HG03025 (cell line): ENCODE data around the gene OMP.
A peak's percentile ranks its signal among the peaks of the same experiment; 100 is the strongest.
"Not testable (repeated sequence)": the region's sequence is repeated elsewhere in the genome, so short reads cannot be mapped to it uniquely, and the experiment has no call there.

ENCODE experiments used
- ATAC-seq: cut with Tn5 transposase; IDR thresholded peaks from one replicate; pipeline ENCODE4 v1.9.1; 2021; ENCODE audit warnings: mild to moderate bottlenecking, moderate library complexity; ENCODE audit not compliant: unreplicated experiment, low FRiP score

Gene OMP, protein sequence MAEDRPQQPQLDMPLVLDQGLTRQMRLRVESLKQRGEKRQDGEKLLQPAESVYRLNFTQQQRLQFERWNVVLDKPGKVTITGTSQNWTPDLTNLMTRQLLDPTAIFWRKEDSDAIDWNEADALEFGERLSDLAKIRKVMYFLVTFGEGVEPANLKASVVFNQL

DNA sequence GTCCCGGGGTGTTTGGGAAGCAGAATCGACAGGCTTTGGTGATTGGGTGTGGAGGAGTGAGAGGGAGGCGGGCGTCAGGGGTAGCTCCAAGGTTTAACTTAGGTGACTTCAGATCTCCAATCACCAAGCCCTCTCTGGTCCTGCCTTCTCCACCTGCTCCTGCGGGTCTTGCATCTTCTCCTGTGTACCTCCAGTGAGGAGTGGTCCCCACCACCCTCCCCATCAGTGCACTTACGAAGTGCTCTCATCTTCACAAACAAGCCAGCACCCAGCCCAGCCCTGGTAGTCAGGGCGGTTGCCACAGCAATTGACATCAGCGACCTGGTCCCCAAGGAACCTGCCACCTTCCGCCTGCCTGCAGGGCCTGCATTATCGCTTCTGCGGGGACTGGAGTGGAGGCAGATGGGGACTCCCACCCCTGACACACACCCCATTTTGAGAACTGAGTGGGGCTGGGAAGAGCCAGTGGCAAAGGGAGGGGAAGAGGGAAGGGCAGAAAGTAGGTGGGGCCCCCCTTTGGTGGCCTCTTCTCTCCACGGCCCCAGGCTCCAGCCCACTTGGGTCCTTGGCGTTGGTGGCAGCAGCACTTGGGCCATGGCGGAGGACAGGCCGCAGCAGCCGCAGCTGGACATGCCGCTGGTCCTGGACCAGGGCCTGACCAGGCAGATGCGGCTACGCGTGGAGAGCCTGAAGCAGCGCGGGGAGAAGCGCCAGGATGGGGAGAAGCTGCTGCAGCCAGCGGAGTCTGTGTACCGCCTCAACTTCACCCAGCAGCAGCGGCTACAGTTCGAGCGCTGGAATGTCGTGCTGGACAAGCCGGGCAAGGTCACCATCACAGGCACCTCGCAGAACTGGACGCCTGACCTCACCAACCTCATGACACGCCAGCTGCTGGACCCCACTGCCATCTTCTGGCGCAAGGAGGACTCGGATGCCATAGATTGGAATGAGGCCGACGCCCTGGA is at the start of gene OMP:
TSS of gene OMP (plus strand) at position 595 of the 965 bp plus-strand sequence. CDS start at position 595, 0 bp downstream.
- ATAC-seq: no peak

DNA sequence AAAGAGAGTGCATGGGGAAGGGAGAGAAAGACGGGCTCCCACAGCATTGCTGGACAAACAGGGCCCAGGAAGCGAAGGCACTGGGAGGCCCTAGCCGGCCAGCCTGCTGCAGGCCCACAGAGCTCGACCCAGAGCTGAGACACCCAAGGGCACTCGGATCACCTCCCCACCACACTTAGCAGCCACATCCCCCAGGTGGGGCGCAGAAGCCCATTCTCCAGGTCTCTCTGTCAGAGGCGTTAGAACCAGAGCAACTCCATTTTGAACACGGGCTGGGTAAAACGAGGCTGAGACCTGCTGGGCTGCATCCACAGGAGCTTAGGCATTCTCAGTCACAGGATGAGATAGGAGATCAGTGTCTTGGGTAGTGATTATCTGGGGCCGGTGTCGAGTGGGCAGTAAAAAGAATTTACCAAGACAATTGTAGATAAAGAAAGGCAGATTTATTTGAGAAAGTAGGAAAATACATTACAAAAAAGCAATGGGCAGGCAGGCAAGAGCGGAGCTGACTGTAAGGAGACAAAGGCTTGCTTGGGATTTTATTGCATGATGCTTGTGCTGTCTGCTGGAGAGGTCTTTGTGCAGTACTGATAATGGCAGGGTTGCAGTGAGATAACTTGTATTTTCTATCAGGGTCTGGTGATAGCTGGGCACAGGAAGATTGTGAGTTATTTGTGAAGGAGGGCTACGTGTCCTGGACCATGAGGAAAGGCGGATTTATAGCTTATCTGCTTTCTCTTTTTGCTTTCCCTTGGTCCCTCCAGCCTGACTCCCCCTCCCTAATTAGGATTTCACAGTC is 49.2 kb upstream of the OMP start:
- ATAC-seq: no peak

DNA sequence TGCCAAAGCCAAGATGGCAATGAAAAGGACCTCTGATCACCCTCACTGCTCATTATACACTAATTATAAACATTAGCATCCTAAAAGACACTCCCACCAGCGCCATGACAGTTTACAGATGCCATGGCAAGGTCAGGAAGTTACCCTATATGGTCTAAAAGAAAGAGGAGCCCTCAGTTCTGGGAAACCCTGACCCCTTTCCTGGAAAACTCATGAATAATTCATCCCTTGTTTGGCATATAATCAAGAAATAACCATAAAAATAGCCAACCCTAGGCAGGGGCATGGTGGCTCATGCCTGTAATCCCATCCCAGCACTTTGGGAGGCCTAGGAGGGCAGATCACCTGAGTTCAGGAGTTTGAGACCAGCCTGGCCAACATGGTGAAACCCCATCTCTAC is 48.6 kb upstream of the OMP start:
- no peak for ATAC-seq

DNA sequence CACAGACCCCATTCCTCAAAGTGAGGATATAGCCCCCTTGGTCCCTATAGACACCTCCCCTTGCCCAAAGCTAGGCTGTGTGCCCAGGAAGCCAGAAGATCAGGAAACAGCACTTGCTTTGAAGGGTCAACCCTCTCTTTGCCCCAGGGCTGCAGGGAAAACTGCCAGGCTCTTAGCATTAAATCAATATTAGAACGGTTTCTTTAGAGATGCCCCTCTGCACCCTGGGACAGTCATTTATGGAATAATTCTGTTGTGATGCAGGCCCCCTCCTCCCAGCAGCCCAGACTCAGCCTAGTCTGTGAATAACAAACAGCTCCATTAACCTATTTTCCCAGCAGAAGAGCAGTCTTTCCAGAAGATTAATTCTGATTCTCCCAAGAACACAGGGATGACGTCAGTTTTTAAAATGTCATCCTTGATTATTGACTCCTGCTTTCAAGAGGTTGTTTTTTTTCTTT is 47.5 kb upstream of the OMP start:
- no peak for ATAC-seq

DNA sequence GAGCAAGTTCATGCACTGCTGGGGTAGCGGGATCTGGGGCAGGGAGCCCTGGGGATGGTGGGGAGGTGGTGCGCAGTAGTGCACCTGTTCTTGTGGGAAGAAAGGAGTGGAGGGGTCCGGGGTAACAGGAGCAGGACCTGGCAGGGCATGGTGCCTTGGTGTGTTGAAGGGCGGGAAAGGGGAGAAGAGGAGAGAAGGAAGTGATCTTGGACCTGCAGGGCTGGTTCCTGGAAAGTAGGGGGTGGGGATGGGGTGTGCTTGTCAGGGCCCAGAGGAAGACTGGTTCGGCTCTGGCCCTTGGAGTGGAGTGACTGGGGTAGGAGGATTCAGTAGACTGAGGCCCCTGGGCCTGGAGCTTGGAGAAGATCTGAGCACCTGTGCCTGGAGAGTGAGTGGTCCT is 46.7 kb upstream of the OMP start:
- no peak for ATAC-seq

DNA sequence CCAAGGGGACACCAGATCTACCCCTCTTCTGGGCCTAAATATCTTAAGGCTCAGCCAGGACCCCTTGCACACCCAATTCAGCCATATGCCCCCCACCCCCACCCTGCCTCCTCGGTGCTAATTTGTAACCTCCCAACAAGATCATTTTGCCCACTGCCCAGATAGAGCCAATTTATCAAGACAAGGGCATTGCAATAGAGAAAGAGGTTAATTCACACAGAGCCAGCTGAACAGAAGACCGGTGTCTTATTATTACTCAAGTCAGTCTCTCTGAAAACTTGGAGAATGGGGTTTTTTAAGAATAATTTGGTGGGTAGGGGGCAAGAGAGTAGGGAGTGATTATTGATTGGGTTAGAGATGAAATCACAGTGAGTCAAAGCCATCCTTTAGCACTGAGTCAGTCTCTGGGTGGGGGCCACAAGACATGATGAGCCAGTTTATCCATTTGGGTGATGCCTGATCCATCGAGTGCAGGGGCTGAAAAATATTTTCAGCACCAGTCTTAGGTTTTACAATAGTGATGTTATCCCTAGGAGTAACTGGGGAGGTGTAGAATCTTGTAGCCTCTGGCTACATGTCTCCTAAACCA is 45.7 kb upstream of the OMP start:
- ATAC-seq: no peak

DNA sequence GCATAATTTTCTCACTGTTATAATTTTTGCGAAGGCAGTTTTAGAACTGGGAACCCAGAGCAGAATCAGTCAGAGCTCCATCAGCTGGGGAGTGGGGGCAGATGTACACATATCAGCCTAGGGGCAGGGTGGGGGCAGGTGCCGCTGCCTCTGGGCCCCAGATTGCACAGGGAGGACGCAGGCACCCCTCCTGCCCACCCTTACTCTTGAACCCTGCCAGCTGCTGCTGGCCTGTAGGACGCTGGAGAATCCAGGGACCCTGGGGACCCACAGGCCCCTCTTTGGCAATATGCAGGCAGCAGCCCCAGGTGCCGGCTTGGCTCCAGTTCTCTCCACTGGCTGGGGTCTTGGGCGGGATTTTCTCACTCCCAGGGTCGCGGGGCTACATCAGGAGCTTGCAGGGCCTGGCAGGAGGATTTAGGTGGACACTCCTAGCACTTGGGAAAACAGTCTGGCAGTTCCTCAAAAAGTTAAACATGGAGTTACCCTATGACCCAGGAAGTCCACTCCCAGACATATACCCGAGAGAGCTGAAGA is 44.6 kb upstream of the OMP start:
- no peak for ATAC-seq

DNA sequence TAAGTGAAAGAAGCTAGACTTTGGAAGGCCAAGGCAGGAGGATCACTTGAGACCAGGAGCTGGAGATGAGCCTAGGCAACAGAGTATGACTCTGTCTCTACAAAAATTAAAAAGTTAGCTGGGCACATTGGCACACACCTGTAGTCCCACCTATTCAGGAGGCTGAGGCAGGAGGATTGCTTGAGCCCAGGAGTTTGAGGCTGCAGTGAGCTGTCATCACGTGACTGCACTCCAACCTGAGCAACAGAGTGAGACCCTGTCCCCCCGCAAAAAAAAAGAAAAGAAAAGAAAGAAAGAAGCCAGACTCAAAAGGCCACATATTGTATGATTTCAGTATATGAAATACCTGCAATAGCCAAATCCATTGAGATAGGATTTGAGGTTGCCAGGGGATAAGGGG is 43.7 kb upstream of the OMP start:
- no peak for ATAC-seq

DNA sequence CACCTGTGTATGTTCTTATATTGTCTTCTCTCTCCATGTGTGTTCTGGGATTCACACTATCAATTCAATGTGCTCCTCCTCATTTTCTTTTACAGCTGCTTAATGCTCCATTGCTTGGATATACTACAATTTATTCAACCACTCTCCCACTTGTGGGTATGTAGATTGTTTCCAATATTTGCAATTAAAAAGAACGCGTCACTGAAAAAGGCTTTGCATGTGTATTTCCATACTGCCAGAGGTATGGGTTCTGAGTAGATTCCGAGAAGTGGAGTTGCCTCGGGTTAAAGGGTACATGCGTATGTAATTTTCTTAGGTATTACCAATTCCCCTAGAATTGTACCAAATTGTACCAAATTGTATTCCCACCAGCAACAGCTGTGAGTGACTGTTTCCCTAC is 42.8 kb upstream of the OMP start:
- no peak for ATAC-seq

DNA sequence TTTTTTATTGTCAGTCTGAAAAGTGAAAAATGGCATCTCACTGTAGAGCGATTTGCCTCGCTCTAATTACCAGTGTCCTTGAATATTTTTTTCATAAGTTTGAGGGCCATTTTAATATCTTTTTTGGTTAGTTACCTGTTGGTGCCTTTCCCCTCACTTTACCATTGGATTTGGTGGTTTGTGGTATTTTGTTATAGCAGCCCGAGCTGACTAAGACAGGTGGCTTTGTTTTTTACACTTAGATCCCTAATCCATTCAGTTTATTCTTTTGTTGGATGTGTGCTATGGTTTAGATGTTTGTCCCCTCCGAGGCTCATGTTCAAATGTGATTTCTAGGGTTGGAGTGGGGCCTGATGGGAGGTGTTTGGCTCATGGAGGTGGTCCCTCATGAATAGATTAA is 42.4 kb upstream of the OMP start:
- ATAC-seq: no peak

DNA sequence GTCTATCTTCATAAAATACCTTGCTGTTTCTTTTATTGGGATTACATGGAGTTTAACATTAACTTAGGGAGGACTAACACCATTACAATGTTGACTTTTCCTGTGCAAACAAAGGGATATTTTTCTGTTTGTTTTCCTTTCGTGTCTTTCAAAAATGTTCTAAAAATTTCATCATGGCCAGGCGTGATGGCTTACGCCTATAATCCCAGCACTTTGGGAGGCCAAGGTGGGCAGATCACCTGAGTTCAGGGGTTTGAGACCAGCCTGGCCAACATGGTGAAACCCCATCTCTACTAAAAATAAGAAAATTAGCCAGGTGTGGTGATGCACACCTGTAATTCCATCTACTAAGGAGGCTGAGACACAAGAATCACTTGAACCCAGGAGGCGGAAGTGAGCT is 41.4 kb upstream of the OMP start:
- not testable (repeated sequence) for ATAC-seq

DNA sequence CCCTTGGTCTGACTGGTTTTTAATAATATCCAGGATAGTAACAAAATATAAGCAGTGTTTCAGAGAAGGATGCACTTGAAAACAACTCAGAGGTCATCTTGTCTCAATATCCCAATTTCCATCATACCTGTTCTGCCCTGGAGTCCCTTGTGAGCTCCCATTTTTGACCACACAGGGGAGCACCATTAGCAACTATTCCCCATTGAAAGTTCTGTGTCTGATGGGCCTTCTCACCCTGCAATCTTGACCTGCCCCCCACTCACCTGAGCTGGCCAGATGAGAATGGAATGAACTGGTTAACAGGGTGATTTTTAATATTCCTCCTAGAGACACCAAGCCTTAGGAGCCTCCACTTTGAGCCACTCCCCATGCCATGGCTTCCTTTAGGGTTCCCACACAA is 39.7 kb upstream of the OMP start:
- no peak for ATAC-seq

DNA sequence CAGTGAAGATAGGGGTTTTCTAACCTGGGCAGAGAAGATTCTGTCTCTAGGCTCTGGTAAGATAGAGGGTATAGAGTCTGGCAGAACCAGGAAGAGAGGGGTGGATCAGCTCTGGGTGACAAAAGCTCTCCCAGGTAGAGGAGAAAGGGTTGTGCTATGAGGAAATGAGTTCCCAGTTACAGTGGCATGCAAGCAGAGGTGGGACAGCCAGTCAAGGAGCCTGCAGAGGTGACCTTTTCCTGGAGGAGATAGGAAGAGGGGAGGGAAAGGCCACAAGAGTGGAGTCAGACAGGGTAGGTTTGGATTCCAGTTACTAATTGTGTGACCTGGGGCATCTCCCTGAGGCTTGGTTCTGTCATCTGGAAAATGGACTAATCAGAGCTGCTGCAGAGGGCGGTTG is 39.2 kb upstream of the OMP start:
- ATAC-seq: no peak

DNA sequence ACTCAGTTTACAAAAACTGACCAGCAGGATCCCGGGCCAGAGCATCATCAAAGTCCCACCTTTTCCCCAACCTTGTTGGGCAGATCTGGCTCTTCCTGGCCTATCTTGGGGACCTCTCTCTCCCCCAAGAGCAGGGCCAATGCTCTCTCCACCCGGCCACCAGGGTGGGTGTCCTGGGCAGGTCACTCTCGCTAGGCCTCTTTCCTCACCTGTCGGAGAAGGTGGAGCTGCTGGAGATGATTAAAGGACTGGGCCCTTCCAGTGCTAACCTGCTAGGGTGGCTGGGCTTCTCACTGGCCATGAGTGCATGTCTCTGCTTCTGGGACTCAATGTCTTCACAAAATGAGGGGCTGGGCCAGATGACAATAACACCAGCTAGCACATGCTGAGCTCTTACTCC is 38.8 kb upstream of the OMP start:
- no peak for ATAC-seq

DNA sequence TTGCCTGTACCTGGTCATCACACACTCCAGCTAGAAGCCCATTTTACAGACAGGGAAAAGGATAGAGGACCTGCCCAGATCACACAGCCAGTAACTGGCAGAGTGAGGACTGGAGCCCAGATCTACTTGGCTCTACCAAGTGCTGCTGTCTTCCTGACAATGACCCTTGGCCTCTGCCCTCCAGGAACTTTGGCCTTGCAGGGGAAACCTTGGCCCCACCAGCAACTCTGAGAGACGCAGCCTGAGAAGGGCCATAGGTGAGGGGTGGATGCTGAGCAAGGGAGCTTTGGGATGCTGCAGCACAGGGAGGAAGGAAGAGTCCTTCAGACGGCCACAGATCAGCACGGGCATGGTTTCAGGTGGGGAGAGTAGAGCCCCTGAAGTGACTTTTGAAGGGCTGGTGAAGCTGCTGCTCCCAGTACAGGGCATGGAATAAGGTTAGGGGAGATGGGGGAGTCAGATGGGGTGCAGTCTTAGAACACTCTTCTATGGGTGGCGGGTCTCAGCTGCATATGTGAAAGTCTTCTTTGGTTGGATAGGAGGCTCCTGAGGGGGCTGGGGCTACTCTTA is 37.9 kb upstream of the OMP start:
- ATAC-seq: no peak

DNA sequence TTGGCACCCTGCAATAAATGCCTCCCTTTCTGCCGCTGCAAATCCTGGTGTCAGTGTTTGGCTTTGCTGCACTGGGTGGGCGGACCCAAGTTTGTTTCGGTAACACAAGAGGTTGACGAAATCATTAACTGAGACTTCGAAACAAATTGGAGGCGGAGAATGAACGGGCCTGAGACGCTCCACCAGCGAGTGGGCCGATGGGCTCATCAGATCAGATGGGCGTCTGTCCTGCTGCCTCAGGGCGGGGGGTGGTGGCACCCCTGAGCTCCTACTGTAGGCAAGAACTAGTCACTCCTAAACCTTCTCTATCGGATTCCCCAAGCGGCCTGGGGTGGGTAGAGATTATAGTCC is 36.8 kb upstream of the OMP start:
- ATAC-seq: no peak

DNA sequence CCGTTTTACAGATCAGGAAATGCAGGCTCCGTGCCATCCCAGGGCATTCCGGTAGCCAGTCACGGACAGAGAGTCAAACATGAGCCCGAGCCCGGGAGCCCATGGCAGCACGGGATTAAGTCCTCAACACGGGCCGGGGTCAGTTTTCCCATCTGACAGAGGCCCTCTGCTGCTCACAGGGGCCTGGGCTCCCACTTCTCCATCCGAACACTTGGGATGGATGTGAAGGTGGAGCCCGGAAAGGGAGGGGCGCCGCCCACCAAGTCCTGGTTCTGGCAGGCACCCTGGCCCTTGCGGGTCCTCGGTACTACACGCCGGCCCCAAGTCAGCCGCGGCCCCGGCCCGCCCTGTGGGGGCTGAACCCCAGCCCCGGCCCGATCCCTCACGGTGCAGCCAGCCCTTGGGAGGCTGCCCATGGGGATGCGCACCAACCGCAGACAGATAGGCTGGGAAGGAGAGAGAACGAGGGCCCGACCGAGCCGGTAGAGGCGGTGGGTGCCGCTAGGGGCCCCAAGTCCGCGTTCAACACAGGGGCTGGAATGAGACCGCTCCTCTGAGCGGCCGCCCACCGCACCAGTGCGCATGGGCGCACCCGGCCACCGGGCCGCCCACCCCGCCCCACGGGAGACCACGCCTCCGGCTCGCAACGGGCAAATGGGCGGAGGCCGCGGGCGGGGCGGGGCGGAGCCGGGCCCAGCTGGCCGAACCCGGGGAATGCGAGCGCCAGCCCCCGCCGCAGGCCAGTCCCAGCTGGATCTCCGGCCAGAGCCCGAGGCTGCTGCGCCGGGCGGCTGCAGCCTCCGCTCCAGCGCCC is 36.2 kb upstream of the OMP start, which contains the start of gene CAPN5:
TSS of gene CAPN5 (plus strand) at position 743 of the 814 bp plus-strand sequence. CDS start 17,916 bp downstream, outside the sequence.
- peak; percentile 82 for ATAC-seq

DNA sequence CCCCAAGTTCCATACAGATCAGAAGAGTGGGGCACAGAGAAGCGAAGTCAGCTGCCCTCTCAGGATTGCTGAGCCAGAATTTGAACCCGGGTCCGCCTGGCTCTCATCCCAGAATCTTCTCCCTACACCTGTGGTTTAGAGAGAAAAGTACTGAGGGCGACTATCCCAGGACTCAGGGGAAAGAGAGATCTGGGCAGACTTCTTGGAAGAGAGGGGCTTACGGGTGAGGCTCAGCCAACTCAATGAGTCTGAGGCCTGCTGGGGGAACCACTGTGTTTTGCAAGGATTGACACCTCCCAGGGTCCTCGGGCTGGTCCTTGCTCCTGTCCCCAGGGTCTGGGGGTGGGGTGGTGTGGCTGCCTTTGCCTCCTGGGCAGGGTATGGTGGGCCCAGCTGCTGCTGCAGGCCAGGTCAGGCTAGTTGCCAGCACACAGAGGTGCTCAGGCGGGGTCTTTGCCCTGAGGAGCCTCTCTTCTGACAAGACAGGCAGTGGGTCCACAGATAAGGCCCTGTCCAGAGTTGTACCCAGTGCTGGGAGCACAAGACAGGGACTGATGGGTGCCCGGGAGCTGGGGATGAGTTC is 34.7 kb upstream of the OMP start:
- ATAC-seq: no peak
